Neural progenitor cell (in vitro differentiated cells): Measurements from ENCODE around the gene CD22.

Experiments
- EZH2 ChIP-seq: fragments of 200-600 bp; sonication (generic); IDR thresholded peaks from 2 replicates; pipeline ENCODE4 v1.6.1; 2017; ENCODE audit warnings: antibody characterized with exemption, mild to moderate bottlenecking, moderate library complexity
- EZH2phosphoT487 ChIP-seq: fragments of 200-600 bp; sonication (generic); IDR thresholded peaks from 2 replicates; pipeline ENCODE4 v1.6.1; 2017; ENCODE audit warnings: antibody characterized with exemption
- TF ChIP-seq, protein P1 (sequence below): fragments of 200-600 bp; sonication (generic); IDR thresholded peaks from 2 replicates; pipeline ENCODE4 v1.5.1; 2017; ENCODE audit warnings: antibody characterized with exemption, mild to moderate bottlenecking

DNA sequence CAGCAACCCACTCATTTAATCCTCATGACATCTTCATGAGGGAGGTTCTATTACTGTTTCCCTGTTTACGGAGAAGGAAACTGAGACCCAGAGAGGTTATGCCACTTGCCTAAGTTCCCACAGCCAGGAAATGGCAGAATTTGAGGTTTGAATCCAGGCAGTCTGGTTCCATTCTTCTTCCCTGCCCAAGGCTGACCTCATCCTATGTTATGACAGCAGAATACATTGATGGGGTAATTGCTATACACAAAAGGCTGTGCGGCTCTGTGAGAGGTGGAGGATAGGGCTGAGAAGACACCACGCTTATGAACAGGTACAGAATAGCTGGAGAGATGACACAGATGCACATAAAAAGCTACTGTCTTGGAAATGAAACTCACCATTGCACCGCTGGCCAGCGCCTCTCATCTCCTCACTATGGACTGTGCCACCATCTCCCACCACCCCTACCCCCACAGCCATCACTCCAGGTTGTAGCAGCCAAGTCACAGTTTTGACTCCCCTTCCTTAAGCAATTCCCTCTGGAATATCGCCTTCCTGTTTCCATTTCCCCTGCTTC, 25.6 kb upstream of the CD22 start:
- TF ChIP-seq EZH2 (no peak), EZH2phosphoT487 (no peak)
- TF ChIP-seq, protein P1, sequence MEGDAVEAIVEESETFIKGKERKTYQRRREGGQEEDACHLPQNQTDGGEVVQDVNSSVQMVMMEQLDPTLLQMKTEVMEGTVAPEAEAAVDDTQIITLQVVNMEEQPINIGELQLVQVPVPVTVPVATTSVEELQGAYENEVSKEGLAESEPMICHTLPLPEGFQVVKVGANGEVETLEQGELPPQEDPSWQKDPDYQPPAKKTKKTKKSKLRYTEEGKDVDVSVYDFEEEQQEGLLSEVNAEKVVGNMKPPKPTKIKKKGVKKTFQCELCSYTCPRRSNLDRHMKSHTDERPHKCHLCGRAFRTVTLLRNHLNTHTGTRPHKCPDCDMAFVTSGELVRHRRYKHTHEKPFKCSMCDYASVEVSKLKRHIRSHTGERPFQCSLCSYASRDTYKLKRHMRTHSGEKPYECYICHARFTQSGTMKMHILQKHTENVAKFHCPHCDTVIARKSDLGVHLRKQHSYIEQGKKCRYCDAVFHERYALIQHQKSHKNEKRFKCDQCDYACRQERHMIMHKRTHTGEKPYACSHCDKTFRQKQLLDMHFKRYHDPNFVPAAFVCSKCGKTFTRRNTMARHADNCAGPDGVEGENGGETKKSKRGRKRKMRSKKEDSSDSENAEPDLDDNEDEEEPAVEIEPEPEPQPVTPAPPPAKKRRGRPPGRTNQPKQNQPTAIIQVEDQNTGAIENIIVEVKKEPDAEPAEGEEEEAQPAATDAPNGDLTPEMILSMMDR = no peak
